Measurements from ENCODE around the gene CRTC1.

DNA sequence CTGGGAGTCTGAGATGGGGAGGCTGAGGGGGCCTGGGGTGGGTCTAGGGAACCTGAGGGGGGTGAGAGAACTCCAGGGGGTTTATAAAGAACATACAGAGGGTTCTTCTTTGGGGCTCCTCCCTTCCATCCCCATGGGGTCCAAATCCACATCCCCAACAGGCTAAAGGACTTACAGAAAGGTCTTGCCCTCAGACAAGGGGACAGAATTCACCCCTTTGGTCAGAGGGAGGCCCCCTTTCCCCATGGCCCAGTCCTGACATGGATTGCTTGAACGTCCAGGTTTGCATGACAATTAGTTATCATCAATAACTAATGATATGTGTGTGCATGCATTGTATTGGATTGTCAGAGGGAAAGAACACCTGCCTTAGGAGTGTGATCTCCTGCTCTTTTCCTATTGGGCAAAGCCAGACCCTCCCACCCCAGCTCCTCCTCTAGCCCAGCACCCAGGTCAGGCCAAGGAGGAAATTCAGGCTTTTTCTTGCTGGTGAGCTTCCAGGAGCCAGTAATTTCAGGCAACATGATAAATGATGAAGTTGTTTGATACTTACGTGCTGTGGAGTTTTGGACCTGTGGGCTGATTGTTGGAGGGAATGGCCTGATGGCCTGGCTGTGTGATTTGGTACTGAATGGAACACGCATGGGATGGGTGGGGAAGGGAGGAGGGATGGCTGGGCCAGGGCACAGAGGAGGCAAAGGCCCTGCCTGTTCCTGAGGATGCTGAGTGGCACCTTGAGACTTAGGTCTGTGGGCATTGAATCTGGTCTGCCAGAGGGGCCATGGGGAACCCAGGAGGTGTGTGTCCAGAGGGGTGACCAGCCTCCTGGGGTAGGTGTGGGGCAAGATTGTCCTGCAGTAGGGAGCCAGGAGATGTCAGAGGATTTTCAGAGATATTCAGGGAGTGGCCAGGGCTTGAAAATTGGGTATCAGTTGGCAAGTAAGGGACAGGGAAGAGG, 45.5 kb upstream of the CRTC1 start:
- no peak for TF ChIP-seq EZH2phosphoT487 (IDR thresholded peaks at IDR 0.05; ENCODE audit: insufficient read depth, low read depth)
- TF ChIP-seq EZH2 (IDR thresholded peaks at IDR 0.05; ENCODE audit: insufficient read depth, poor library complexity, severe bottlenecking) = no peak
